Mesenchymal stem cell (in vitro differentiated cells and primary cell): ENCODE results near the gene WDR1. TPM values are rescaled to one million over a fixed set of nuclear protein-coding genes. Genes with fewer than 3 reads are reported as not detected.

Source experiments
- DNase-seq: peaks from one replicate; pipeline ENCODE4 v3.0.0-alpha.2; 2013
- H2AFZ ChIP-seq: one replicate; pipeline ENCODE4 v1.6.1; 2013; ENCODE audit warnings: low read depth, mild to moderate bottlenecking, control low read depth, inconsistent platforms, low read length, moderate library complexity
- H2AK5ac ChIP-seq: 2 replicates; pipeline ENCODE4 v1.6.1; 2013; ENCODE audit warnings: low read length, moderate library complexity, mild to moderate bottlenecking, inconsistent platforms; ENCODE audit not compliant: severe bottlenecking
- H2BK120ac ChIP-seq: one replicate; pipeline ENCODE4 v1.6.1; 2013; ENCODE audit warnings: low read depth, mild to moderate bottlenecking, inconsistent platforms, low read length, moderate library complexity
- H2BK12ac ChIP-seq, 2 experiments: one replicate each; pipeline ENCODE4 v1.6.1; 2013; ENCODE audit warnings: inconsistent platforms in 2 of 2, low read length in 2 of 2, mild to moderate bottlenecking in 2 of 2, moderate library complexity in 2 of 2, control low read depth in 1 of 2
- H2BK15ac ChIP-seq: one replicate; pipeline ENCODE4 v1.6.1; 2013; ENCODE audit warnings: mild to moderate bottlenecking, low read depth, inconsistent platforms; ENCODE audit not compliant: poor library complexity, severe bottlenecking
- H2BK5ac ChIP-seq: 2 replicates; pipeline ENCODE4 v1.6.1; 2013; ENCODE audit warnings: low read depth, mild to moderate bottlenecking, low read length, control low read depth, inconsistent platforms; ENCODE audit not compliant: poor library complexity, severe bottlenecking
- H3K14ac ChIP-seq, 2 experiments: one replicate each; pipeline ENCODE4 v1.6.1; 2013; ENCODE audit warnings: inconsistent platforms in 2 of 2, low read length in 2 of 2, control low read depth in 1 of 2, mild to moderate bottlenecking in 1 of 2, moderate library complexity in 1 of 2
- H3K18ac ChIP-seq, 2 experiments: one replicate each; pipeline ENCODE4 v1.6.1; 2013; ENCODE audit warnings: inconsistent platforms in 2 of 2, low read length in 2 of 2, control low read depth in 1 of 2, low read depth in 1 of 2, mild to moderate bottlenecking in 1 of 2
- H3K23ac ChIP-seq, 2 experiments: one replicate each; pipeline ENCODE4 v1.6.1; 2013; ENCODE audit warnings: inconsistent platforms in 2 of 2, low read length in 2 of 2, mild to moderate bottlenecking in 2 of 2, moderate library complexity in 2 of 2, control low read depth in 1 of 2
- H3K27ac ChIP-seq: 2 replicates; pipeline ENCODE4 v1.5.1; 2013; ENCODE audit warnings: mild to moderate bottlenecking, moderate library complexity, low read length, control low read depth, inconsistent platforms; ENCODE audit not compliant: poor library complexity, severe bottlenecking
- H3K27me3 ChIP-seq, 2 experiments: 2 replicates each; pipeline versions ENCODE4 v1.6.1 to v1.7.0; 2013; ENCODE audit warnings: low read length in 2 of 2, mild to moderate bottlenecking in 2 of 2, moderate library complexity in 2 of 2, control low read depth in 1 of 2, inconsistent platforms in 1 of 2; ENCODE audit not compliant: control insufficient read depth in 1 of 2, insufficient read depth in 1 of 2
- H3K36me3 ChIP-seq, 2 experiments: 2 replicates each; pipeline versions ENCODE4 v1.6.1 to v1.7.0; 2013; ENCODE audit warnings: low read length in 2 of 2, control low read depth in 1 of 2, inconsistent platforms in 1 of 2, low read depth in 1 of 2, mild to moderate bottlenecking in 1 of 2; ENCODE audit not compliant: insufficient read depth in 2 of 2, control insufficient read depth in 1 of 2
- H3K4ac ChIP-seq, 2 experiments: one replicate each; pipeline ENCODE4 v1.6.1; 2013; ENCODE audit warnings: inconsistent platforms in 2 of 2, low read length in 2 of 2, mild to moderate bottlenecking in 2 of 2, moderate library complexity in 2 of 2, control low read depth in 1 of 2, low read depth in 1 of 2
- H3K4me1 ChIP-seq: 2 replicates; pipeline ENCODE4 v1.6.1; 2013; ENCODE audit warnings: low read depth, low read length, control low read depth; ENCODE audit not compliant: control insufficient read depth, insufficient read depth
- H3K4me2 ChIP-seq: 2 replicates; pipeline ENCODE4 v1.6.1; 2013; ENCODE audit warnings: low read length, mild to moderate bottlenecking, inconsistent platforms; ENCODE audit not compliant: poor library complexity, severe bottlenecking
- H3K4me3 ChIP-seq, 2 experiments: 2 replicates each; pipeline versions ENCODE4 v1.5.1 to v1.7.0; 2013; ENCODE audit warnings: low read length in 2 of 2, mild to moderate bottlenecking in 2 of 2, control low read depth in 1 of 2, low read depth in 1 of 2; ENCODE audit not compliant: insufficient read depth in 1 of 2
- H3K79me1 ChIP-seq: replicated peaks from 2 replicates; pipeline ENCODE4 v1.6.1; 2013; ENCODE audit warnings: mild to moderate bottlenecking, control low read depth, low read length, inconsistent platforms; ENCODE audit not compliant: poor library complexity, severe bottlenecking
- H3K9ac ChIP-seq: 2 replicates; pipeline ENCODE4 v1.7.0; 2013; ENCODE audit warnings: mild to moderate bottlenecking, low read length, moderate library complexity
- H3K9me3 ChIP-seq: 2 replicates; pipeline ENCODE4 v1.7.0; 2013; ENCODE audit warnings: mild to moderate bottlenecking, low read length; ENCODE audit not compliant: control insufficient read depth
- H4K8ac ChIP-seq: one replicate; pipeline ENCODE4 v1.6.1; 2013; ENCODE audit warnings: inconsistent platforms, mild to moderate bottlenecking, low read length, moderate library complexity
- H4K91ac ChIP-seq: one replicate; pipeline ENCODE4 v1.6.1; 2013; ENCODE audit warnings: mild to moderate bottlenecking, low read length, inconsistent platforms
- WGBS: methylation state at CpG from one replicate; pipeline ENCODE4 v1.1.7; 2013; ENCODE audit warnings: mixed read lengths; 5-methylcytosine and 5-hydroxymethylcytosine counted together
- polyA plus RNA-seq, 2 experiments: library from polyadenylated mRNA; stranded (reverse); fragments of 200-250 nt; gene quantifications; one replicate each; pipeline ENCODE4 v1.2.3, GENCODE V29; 2013

WDR1 gene
- 208 TPM for polyA plus RNA-seq (2013, experiment 1 of 2)
- polyA plus RNA-seq (2013, experiment 2 of 2): 215 TPM

GRCh38 chr4:10116569-10117358 is at the start of gene WDR1:
TSS of gene WDR1 (minus strand) at chr4:10116799. CDS start at chr4:10116666, 133 bp downstream.
- under 1% methylated on average over 74 of the region's 97 CpGs for WGBS
- peak; percentile 94 for DNase-seq
- Histone ChIP-seq H2BK15ac (peak within 1 kb of the TSS; percentile 92), H2BK5ac (peak within 1 kb of the TSS; percentile 93), H3K4me1 (peaks cover 21% of the 10 kb centered on the region), H3K9me3 (no peaks in the 10 kb centered on the region), H3K18ac (peak within 1 kb of the TSS; percentile 90 to 95), H3K4me3 (peak within 1 kb of the TSS; percentile 81 to 97), H2BK120ac (peak within 1 kb of the TSS; percentile 95), H2AK5ac (peak within 1 kb of the TSS; percentile 89), H3K23ac (peak within 1 kb of the TSS; percentile 21 to 43), H4K91ac (peak within 1 kb of the TSS; percentile 91), H3K79me1 (peaks cover 2% of the 10 kb centered on the region), H3K14ac (peak within 1 kb of the TSS; percentile 40 to 76), H3K4me2 (peak within 1 kb of the TSS; percentile 76), H2BK12ac (peak within 1 kb of the TSS in 1 of 2 experiments; percentile 57), H3K27me3 (no peaks in the 10 kb centered on the region), H3K4ac (peak within 1 kb of the TSS; percentile 37 to 77), H2AFZ (peak within 1 kb of the TSS; percentile 10), H4K8ac (peak within 1 kb of the TSS; percentile 47), H3K27ac (peak within 1 kb of the TSS; percentile 91), H3K36me3 (peaks cover 32 to 41% of the 10 kb centered on the region in 2 experiments), H3K9ac (peak within 1 kb of the TSS; percentile 98)

GRCh38 chr4:10164877-10165283 is 48.3 kb upstream of the WDR1 start:
- H3K9ac ChIP-seq: no peak overlapping the region
- H3K23ac ChIP-seq: no peak overlapping the region
- no peak overlapping the region for H2AFZ ChIP-seq
- no peak overlapping the region for H4K8ac ChIP-seq
- H3K27ac ChIP-seq: no peak overlapping the region
- WGBS: 40% methylated on average over 3 of the region's 3 CpGs
- H2BK5ac ChIP-seq: no peak overlapping the region
- no peak overlapping the region for H3K18ac ChIP-seq
- H3K14ac ChIP-seq: no peak overlapping the region
- no peak overlapping the region for H4K91ac ChIP-seq
- no peaks in the 10 kb centered on the region for H3K36me3 ChIP-seq
- no peak overlapping the region for H2BK12ac ChIP-seq
- no peak overlapping the region for H2BK120ac ChIP-seq
- no peaks in the 10 kb centered on the region for H3K79me1 ChIP-seq
- H3K9me3 ChIP-seq: no peaks in the 10 kb centered on the region
- H2AK5ac ChIP-seq: no peak overlapping the region
- H2BK15ac ChIP-seq: no peak overlapping the region
- H3K27me3 ChIP-seq: peaks cover 12 to 26% of the 10 kb centered on the region in 2 experiments
- H3K4me1 ChIP-seq: peaks cover 2% of the 10 kb centered on the region
- no peak overlapping the region for H3K4me2 ChIP-seq
- no peak overlapping the region for H3K4ac ChIP-seq
- H3K4me3 ChIP-seq: no peak overlapping the region
- peak; percentile 16 for DNase-seq

GRCh38 chr4:10163296-10163695 is 46.7 kb upstream of the WDR1 start:
- no peak for DNase-seq
- H2BK15ac ChIP-seq: no peak overlapping the region
- H3K27me3 ChIP-seq: peaks cover 20 to 37% of the 10 kb centered on the region in 2 experiments
- no peak overlapping the region for H2AFZ ChIP-seq
- no peak overlapping the region for H2BK120ac ChIP-seq
- H2BK5ac ChIP-seq: no peak overlapping the region
- H3K4ac ChIP-seq: no peak overlapping the region
- H3K18ac ChIP-seq: no peak overlapping the region
- no peaks in the 10 kb centered on the region for H3K79me1 ChIP-seq
- H2BK12ac ChIP-seq: no peak overlapping the region
- no peak overlapping the region for H3K14ac ChIP-seq
- H3K4me3 ChIP-seq: no peak overlapping the region
- H2AK5ac ChIP-seq: no peak overlapping the region
- 50% methylated on average over 1 of the region's 1 CpG for WGBS
- H3K4me2 ChIP-seq: no peak overlapping the region
- no peak overlapping the region for H3K27ac ChIP-seq
- H3K23ac ChIP-seq: no peak overlapping the region
- no peak overlapping the region for H3K9ac ChIP-seq
- no peaks in the 10 kb centered on the region for H3K36me3 ChIP-seq
- peaks cover 2% of the 10 kb centered on the region for H3K4me1 ChIP-seq
- H4K91ac ChIP-seq: no peak overlapping the region
- H3K9me3 ChIP-seq: no peaks in the 10 kb centered on the region
- H4K8ac ChIP-seq: no peak overlapping the region

- WGBS: 79% methylated on average over 4 of the region's 7 CpGs
- H4K91ac ChIP-seq: no peak overlapping the region
- no peak overlapping the region for H3K18ac ChIP-seq
These were observed 45.9 kb upstream of the WDR1 start for GRCh38 chr4:10162341-10163000.

More at GRCh38 chr4:10162341-10163000, 45.9 kb upstream of the WDR1 start:
- H2BK5ac ChIP-seq: no peak overlapping the region
- no peak overlapping the region for H2AK5ac ChIP-seq
- no peak overlapping the region for H2AFZ ChIP-seq
- H2BK15ac ChIP-seq: no peak overlapping the region
- no peak overlapping the region for H2BK120ac ChIP-seq
- no peaks in the 10 kb centered on the region for H3K79me1 ChIP-seq
- no peaks in the 10 kb centered on the region for H3K36me3 ChIP-seq
- H3K4me2 ChIP-seq: no peak overlapping the region
- no peak overlapping the region for H3K27ac ChIP-seq
- no peak overlapping the region for H2BK12ac ChIP-seq
- H3K4ac ChIP-seq: no peak overlapping the region
- H3K9ac ChIP-seq: no peak overlapping the region
- no peak overlapping the region for H4K8ac ChIP-seq
- H3K9me3 ChIP-seq: no peaks in the 10 kb centered on the region
- H3K4me3 ChIP-seq: no peak overlapping the region
- peaks cover 3% of the 10 kb centered on the region for H3K4me1 ChIP-seq
- H3K27me3 ChIP-seq: peaks cover 15 to 34% of the 10 kb centered on the region in 2 experiments
- no peak overlapping the region for H3K23ac ChIP-seq
- DNase-seq: no peak
- H3K14ac ChIP-seq: no peak overlapping the region
